SK-MEL-5 (cell line): ENCODE data around the gene FNDC8. TPM values are rescaled to one million over a fixed set of nuclear protein-coding genes. Genes with fewer than 3 reads are reported as not detected.
"Not testable (repeated sequence)": the region's sequence is repeated elsewhere in the genome, so short reads cannot be mapped to it uniquely, and the experiment has no call there.

ENCODE experiments used
- DNase-seq: peaks from one replicate; pipeline ENCODE4 v3.0.0-alpha.2; 2016; ENCODE audit warnings: low read depth, low spot score
- in situ Hi-C: cut with HindIII; loops from 2 replicates; pipeline ENCODE4 v1.10.0; 2016; ENCODE audit warnings: low sequenced_read_pairs, high pct_unique_total_duplicates, low pct_unique_long_range_greater_than_20kb
- small RNA-seq, 2 experiments: library from RNA; depleted of rRNA; stranded (forward); fragments of <200 nt; gene quantifications; one replicate each; pipeline ENCODE3, GENCODE V24; 2014
- total RNA-seq: library from RNA; depleted of rRNA; stranded (reverse); fragments of >200 nt; shearing (Covaris generic); gene quantifications from 2 replicates; pipeline ENCODE4 v1.2.3, GENCODE V29; 2014; rRNA removed

FNDC8 gene
- total RNA-seq, 1 experiment from 2014 or later, result not detected

DNA sequence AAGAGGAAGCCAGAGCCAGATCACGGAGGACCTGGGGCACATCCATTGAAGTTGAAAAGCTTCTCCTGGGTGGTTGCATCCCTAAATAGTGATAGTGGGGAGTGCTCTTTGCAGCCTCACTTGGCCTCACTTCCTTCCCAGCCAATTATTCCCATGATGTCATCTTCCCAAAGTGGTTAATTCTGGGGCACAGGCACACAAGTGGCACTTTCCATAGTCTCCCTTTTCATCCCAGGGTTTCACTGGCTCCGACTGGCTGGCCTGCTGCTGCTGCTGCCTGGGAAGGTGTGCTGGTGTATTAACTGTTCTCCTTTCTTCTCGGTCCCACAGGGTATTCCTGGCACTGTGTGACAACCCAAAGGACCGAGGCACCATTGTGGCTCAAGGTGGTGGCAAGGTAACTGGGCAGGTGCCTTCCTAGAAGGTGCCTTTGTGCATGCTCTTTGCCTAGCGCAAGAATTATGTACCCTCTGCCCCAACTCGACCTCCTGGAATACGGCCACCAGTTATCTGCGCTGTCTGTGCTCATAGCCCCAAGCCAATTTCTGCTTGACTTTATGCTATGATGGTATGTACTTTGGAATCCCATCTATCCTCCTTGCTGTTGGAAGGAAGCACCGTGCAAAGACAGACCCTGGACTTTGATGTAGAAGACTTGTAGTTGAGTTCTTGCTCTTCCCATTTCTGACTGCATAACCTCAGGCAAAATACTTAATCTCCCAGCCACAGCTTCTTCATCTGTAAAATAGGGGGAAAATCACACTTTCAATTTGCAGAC is 54.4 kb downstream of the FNDC8 start:
- DNase-seq, result no peak
- in situ Hi-C loops, result no loop called here

DNA sequence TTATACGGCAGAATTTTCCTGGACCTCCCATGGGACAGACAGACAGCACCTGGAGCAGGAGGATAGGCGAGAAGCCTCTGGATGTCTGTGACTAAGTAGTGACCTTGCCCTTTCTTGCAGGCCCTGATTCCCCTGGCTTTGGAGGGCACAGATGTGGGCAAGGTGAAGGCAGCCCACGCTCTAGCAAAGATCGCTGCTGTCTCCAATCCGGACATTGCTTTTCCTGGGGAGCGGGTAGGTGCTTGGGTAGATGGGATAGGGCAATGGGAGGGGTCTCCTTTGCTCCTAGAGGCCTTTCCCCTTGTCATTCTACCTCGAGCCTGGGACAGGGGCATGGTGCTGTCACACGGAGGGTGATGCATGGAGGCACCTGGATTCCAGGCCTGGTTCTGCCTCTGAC is 55.5 kb downstream of the FNDC8 start:
- in situ Hi-C loops, result no loop called here
- DNase-seq, result no peak

DNA sequence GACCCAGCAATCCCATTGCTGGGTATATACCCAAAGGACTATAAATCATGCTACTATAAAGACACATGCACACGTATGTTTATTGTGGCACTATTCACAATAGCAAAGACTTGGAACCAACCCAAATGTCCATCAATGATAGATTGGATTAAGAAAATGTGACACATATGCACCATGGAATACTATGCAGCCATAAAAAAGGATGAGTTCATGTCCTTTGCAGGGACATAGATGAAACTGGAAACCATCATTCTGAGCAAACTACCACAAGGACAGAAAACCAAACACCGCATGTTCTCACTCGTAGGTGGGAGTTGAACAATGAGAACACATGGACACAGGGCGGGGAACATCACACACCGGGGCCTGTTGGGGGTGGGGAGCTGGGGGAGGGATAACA is 58.0 kb downstream of the FNDC8 start:
- in situ Hi-C loops, DNase-seq: not testable (repeated sequence)

Small RNA genes within 50 kb of the gene (small RNA-seq; reads per million reads assigned to genes)
- gene AC004223.1, result 0 reads per million in 2 experiments
- 0 reads per million in 2 experiments for gene RNU6-840P

Other genes starting within 250 kb of the FNDC8 start
- gene CCT6B, start 160.2 kb upstream of the FNDC8 start, total RNA-seq, result 0.96 and 1.4 TPM in 2 replicates
- 11.4 and 13.2 TPM in 2 replicates for gene ZNF830, start 160.1 kb upstream of the FNDC8 start, total RNA-seq
- gene LIG3, start 141.1 kb upstream of the FNDC8 start, total RNA-seq, result 38.0 and 46.5 TPM in 2 replicates
- gene RFFL, start 57.9 kb upstream of the FNDC8 start, total RNA-seq, result 9.7 and 11.2 TPM in 2 replicates
- gene RAD51D, start 1.8 kb upstream of the FNDC8 start, total RNA-seq, result 5.5 and 8.2 TPM in 2 replicates
- 27.4 and 33.7 TPM in 2 replicates for gene NLE1, start 20.7 kb downstream of the FNDC8 start, total RNA-seq
- not detected in 2 replicates for gene UNC45B, start 26.2 kb downstream of the FNDC8 start, total RNA-seq
- gene SLC35G3, start 72.8 kb downstream of the FNDC8 start, total RNA-seq, result not detected in 2 replicates
- 36.7 and 37.0 TPM in 2 replicates for gene SLFN5, start 121.5 kb downstream of the FNDC8 start, total RNA-seq